Thyroid gland (tissue), 4 donors: ENCODE measurements around the gene MAD1L1. TPM values are rescaled to one million over a fixed set of nuclear protein-coding genes. Genes with fewer than 3 reads are reported as not detected.

Experiments
- DNase-seq, 2 donors: peaks; one replicate each; pipeline ENCODE4 v3.0.0-alpha.2; 2019
- H3K27ac ChIP-seq, 3 donors: fragments of 200-600 bp; sonication (generic); 1 replicate in 2 of 3; 2 replicates in 1 of 3; pipeline ENCODE4 v1.5.1; 2016 to 2019; ENCODE audit warnings: mild to moderate bottlenecking in 1 of 3, moderate library complexity in 1 of 3
- H3K27me3 ChIP-seq: fragments of 200-600 bp; sonication (generic); one replicate; pipeline ENCODE4 v1.5.1; 2019
- H3K36me3 ChIP-seq, 2 donors: fragments of 200-600 bp; sonication (generic); one replicate each; pipeline ENCODE4 v1.5.1; 2016 to 2019
- H3K4me1 ChIP-seq, 2 donors: fragments of 200-600 bp; sonication (generic); one replicate each; pipeline ENCODE4 v1.5.1; 2017 to 2019
- H3K4me3 ChIP-seq, 3 donors: fragments of 200-600 bp; sonication (generic); replicated peaks in 1 of 3; 1 replicate in 2 of 3; 2 replicates in 1 of 3; pipeline ENCODE4 v1.5.1; 2016; ENCODE audit warnings: mild to moderate bottlenecking in 1 of 3
- H3K9me3 ChIP-seq: fragments of 200-600 bp; sonication (generic); one replicate; pipeline ENCODE4 v1.5.1; 2017
- POLR2A ChIP-seq, 2 donors: fragments of 450-650 bp; IDR thresholded peaks; one replicate each; pipeline ENCODE4 v1.6.1; 2017; ENCODE audit warnings: antibody characterized with exemption in 2 of 2, mild to moderate bottlenecking in 2 of 2, moderate library complexity in 1 of 2
- WGBS, 2 donors: methylation state at CpG; one replicate each; pipeline ENCODE4 v1.1.5; 2017; 5-methylcytosine and 5-hydroxymethylcytosine counted together
- intact Hi-C: fragments of 100-400 bp; cut with DNase I; formaldehyde crosslinking; loops from one replicate; pipeline ENCODE4 v1.15.1; 2023
- total RNA-seq, 4 donors: library from RNA; depleted of rRNA; stranded (reverse); fragments of >200 nt; gene quantifications; one replicate each; pipeline ENCODE4 v1.2.3, GENCODE V29; 2016
- TF ChIP-seq, protein P1 (sequence below), 6 experiments: fragments of 200-600 bp in 3 of 6; fragments of 450-650 bp in 3 of 6; sonication (generic) in 3 of 6; IDR thresholded peaks; one replicate each; pipeline ENCODE4 v1.5.1; 2016 to 2019; ENCODE audit warnings: antibody characterized with exemption in 6 of 6, mild to moderate bottlenecking in 2 of 6, inconsistent platforms in 1 of 6, moderate library complexity in 1 of 6

MAD1L1 gene
- total RNA-seq, 4 donors from 2014 or later = 27.4 to 38.6 (median 33.9) TPM

DNA sequence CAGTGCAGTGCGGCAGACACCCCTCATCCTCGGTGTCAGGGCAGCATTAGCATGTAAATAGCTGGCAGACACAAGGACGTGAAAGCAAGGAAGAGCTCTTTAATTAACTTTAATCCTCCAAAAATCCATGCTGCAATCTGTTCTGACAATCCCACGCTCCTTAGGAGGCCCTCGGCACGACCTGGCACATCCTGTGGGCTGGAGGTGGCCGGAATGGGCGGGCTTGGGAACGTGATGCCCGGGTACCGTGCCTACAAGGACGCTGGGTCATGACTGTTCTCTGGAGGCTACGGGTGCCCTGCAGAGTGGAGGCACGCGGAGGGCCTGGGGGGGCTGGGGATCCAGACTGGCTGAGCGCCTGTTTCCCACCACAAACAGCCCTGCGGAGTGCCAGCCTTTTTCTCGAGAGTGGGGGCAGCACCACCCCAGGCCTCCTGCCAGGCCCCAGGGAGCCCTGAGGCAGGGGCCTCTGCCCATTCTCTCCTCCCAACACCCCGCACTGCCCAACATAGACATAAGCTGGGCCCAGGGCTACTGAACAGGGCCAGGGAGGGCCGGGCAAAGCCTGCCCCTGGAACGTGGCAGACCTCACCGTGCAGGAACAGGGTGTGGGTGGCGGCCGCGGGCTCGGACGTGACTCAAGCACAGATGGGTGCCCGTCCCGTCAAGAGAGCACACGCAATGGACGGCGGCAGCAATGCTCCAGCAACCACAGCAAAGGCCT is 189.3 kb downstream of the MAD1L1 start:
- Histone ChIP-seq H3K36me3 (no peaks in the 10 kb centered on the region), H3K27ac (no peak overlapping the region), H3K27me3 (no peaks in the 10 kb centered on the region), H3K9me3 (no peaks in the 10 kb centered on the region), H3K4me3 (no peak overlapping the region), H3K4me1 (no peaks in the 10 kb centered on the region)
- WGBS, 2 donors = 96 to 97% methylated on average over 20 to 23 of the region's 32 CpGs
- intact Hi-C loops = no loop called here
- TF ChIP-seq, protein P1, sequence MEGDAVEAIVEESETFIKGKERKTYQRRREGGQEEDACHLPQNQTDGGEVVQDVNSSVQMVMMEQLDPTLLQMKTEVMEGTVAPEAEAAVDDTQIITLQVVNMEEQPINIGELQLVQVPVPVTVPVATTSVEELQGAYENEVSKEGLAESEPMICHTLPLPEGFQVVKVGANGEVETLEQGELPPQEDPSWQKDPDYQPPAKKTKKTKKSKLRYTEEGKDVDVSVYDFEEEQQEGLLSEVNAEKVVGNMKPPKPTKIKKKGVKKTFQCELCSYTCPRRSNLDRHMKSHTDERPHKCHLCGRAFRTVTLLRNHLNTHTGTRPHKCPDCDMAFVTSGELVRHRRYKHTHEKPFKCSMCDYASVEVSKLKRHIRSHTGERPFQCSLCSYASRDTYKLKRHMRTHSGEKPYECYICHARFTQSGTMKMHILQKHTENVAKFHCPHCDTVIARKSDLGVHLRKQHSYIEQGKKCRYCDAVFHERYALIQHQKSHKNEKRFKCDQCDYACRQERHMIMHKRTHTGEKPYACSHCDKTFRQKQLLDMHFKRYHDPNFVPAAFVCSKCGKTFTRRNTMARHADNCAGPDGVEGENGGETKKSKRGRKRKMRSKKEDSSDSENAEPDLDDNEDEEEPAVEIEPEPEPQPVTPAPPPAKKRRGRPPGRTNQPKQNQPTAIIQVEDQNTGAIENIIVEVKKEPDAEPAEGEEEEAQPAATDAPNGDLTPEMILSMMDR (IDR thresholded peaks at IDR 0.05) = no peak
- TF ChIP-seq POLR2A (IDR thresholded peaks at IDR 0.05) = no peak
- DNase-seq = no peak

DNA sequence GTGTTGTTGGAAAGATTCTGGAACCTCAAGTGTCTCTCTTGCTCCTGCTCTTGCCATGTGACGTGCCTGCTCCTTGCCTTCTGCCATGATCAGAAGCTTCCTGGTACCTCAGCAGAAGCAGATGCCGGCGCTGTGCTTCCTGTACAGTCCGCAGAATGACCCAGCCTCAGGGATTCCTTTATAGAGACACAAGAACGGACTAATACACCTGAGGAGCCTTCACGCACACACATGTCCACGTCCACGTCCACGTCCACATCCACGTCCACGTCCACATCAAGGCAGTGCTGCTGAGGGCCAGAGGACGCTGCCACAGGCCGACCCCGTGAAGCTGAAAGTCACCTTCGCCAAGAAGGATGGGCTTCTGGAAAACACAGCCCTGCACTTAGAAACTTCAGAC is 190.1 kb downstream of the MAD1L1 start:
- intact Hi-C loops = no loop called here
- H3K27me3 ChIP-seq = no peaks in the 10 kb centered on the region
- no peaks in the 10 kb centered on the region for H3K9me3 ChIP-seq
- no peak overlapping the region for H3K4me3 ChIP-seq
- DNase-seq = no peak
- WGBS, 2 donors = 92 to 94% methylated on average over 15 of the region's 15 CpGs
- no peaks in the 10 kb centered on the region for H3K36me3 ChIP-seq
- H3K27ac ChIP-seq = no peak overlapping the region
- H3K4me1 ChIP-seq = peaks cover under 1 to 5% of the 10 kb centered on the region in 2 donors
- TF ChIP-seq, protein P1 (IDR thresholded peaks at IDR 0.05) = no peak
- no peak for TF ChIP-seq POLR2A (IDR thresholded peaks at IDR 0.05)

DNA sequence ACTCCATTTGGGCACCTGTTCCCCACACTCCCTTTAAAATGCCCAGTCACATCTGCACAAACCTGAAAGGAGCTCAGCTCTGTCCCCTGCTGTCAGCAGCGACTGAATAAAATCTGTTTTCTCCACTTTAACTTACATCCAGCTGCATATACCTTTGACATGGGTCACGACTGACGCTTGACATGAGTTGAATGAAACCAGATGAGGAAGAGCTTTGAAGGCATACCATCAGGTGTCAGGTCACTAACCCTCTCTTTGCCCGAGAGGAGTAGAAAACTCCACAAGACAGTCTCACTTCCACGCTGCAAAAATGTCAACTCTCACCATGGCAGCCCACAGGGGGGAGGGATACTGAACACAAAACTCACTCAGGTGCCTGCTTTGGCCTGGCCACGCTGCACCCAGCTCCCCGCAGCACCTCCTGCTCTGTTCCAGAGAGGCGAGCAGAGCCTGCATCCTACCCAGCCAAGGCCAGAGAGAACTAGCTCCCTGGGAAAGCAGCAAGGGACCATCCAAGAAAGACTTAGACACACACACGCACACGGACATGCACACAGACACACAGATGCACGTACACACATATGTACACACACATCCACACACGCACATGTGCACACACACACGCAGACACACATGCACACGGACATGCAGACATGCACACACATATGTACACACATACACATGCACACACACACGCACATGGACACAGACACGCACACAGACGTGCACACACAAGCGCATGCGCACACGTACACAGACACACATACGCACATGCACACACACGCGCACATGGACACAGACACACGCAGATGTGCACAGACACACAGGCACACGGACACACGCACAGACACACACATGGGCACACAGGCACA is 191.0 kb downstream of the MAD1L1 start:
- H3K4me1 ChIP-seq = peaks cover 7 to 12% of the 10 kb centered on the region in 2 donors
- no peaks in the 10 kb centered on the region for H3K9me3 ChIP-seq
- H3K36me3 ChIP-seq = no peaks in the 10 kb centered on the region
- H3K27me3 ChIP-seq = no peaks in the 10 kb centered on the region
- intact Hi-C loops = no loop called here
- no peak for DNase-seq
- TF ChIP-seq POLR2A (IDR thresholded peaks at IDR 0.05) = no peak
- TF ChIP-seq, protein P1 (IDR thresholded peaks at IDR 0.05) = no peak
- WGBS, 2 donors = 95 to 96% methylated on average over 26 of the region's 26 CpGs
- no peak overlapping the region for H3K27ac ChIP-seq
- H3K4me3 ChIP-seq = no peak overlapping the region

DNA sequence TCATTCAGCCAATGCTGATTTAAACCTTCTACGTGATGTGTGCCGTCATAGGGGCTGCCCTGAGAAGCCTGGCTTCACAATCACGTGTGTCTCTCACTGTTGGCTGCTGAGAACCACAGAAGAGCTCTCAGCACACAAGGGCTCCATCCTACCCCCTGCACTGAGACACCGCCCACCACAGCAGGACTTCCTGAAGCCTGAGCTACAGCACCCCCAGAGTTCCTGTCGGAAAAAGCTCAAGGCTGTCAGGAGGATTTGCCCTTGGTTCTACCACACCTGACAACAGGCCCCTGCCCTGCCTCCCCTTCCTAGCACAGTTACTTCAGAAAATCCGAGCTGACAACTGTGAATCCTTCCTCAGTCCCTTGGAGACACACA is 191.9 kb downstream of the MAD1L1 start:
- intact Hi-C loops = no loop called here
- Histone ChIP-seq H3K36me3 (no peaks in the 10 kb centered on the region), H3K4me1 (peaks cover 7 to 12% of the 10 kb centered on the region in 2 donors), H3K9me3 (no peaks in the 10 kb centered on the region), H3K27ac (no peak overlapping the region), H3K4me3 (no peak overlapping the region), H3K27me3 (no peaks in the 10 kb centered on the region)
- no peak for TF ChIP-seq POLR2A (IDR thresholded peaks at IDR 0.05)
- TF ChIP-seq, protein P1 (IDR thresholded peaks at IDR 0.05) = no peak
- no peak for DNase-seq
- 85 to 89% methylated on average over 6 of the region's 6 CpGs for WGBS, 2 donors
